Motor neuron (in vitro differentiated cells): ENCODE results near the gene SPACDR. TPM values are rescaled to one million over a fixed set of nuclear protein-coding genes. Genes with fewer than 3 reads are reported as not detected.
A peak's percentile ranks its signal among the peaks of the same experiment; 100 is the strongest.

ENCODE experiments used
- ATAC-seq, 8 experiments: fragments of 200-7000 bp; cut with Tn5 transposase; replicated peaks in 6 of 8; 2 replicates each; pipeline ENCODE4 v1.8.0; 2021; ENCODE audit warnings: mild to moderate bottlenecking in 8 of 8, moderate library complexity in 8 of 8
- H3K27ac ChIP-seq, 2 donors: fragments of 250-450 bp; sonication (Bioruptor Pico); 2 replicates each; pipeline ENCODE4 v1.9.0; 2021; ENCODE audit warnings: antibody characterized with exemption in 2 of 2, mild to moderate bottlenecking in 2 of 2, moderate library complexity in 1 of 2
- H3K4me1 ChIP-seq, 2 donors: fragments of 250-450 bp; sonication (Bioruptor Pico); replicated peaks in 1 of 2; 2 replicates each; pipeline ENCODE4 v1.6.1; 2021; ENCODE audit warnings: antibody characterized with exemption in 2 of 2, mild to moderate bottlenecking in 2 of 2, moderate library complexity in 1 of 2
- H3K4me3 ChIP-seq, 5 donors: fragments of 250-450 bp; sonication (Bioruptor Pico); 2 replicates each; pipeline ENCODE4 v1.9.0; 2021; ENCODE audit warnings: antibody characterized with exemption in 5 of 5, mild to moderate bottlenecking in 5 of 5, moderate library complexity in 4 of 5
- WGBS, 10 experiments: fragments of 450-650 bp; shearing (Covaris generic); methylation state at CpG; one replicate each; pipeline ENCODE4 v1.0.0; 2022; 5-methylcytosine and 5-hydroxymethylcytosine counted together
- in situ Hi-C, 9 experiments: fragments of 400-800 bp; cut with MboI; loops; one replicate each; pipeline ENCODE4 v1.15.0; 2021; ENCODE audit warnings: low sequenced_read_pairs in 9 of 9, low pct_unique_long_range_greater_than_20kb in 2 of 9; ENCODE audit not compliant: unreplicated experiment in 9 of 9
- total RNA-seq, 8 experiments: library from RNA; unstranded; fragments of 300-600 nt; gene quantifications; 2 replicates each; pipeline versions ENCODE4 v1.2.3 to v1.2.4, GENCODE V29; 2022

SPACDR gene
- total RNA-seq, 8 experiments from 2014 or later = 0.38 to 2.7 (median 0.81) TPM; not detected in 1

GRCh38 chr7:100428199-100428966 is 35.7 kb downstream of the SPACDR start, which contains the start of gene ZCWPW1:
Gene ZCWPW1, minus strand, starts transcription at chr7:100428703. Its CDS starts 8,054 bp downstream, at chr7:100420649.
- peak within 1 kb of the TSS; percentile 93 to 99 for H3K27ac ChIP-seq
- H3K4me1 ChIP-seq = peaks cover 15 to 23% of the 10 kb centered on the region in 2 donors
- H3K4me3 ChIP-seq = peak within 1 kb of the TSS; percentile 47 to 90 (median 69)
- WGBS, 10 experiments = 0 to 5% (median 1%) methylated on average over 1 to 43 of the region's 66 CpGs; no CpG with 5 or more reads in 1 of the 10 experiments
- in situ Hi-C loops = no loop called here
- peak; percentile 54 to 66 (median 57) for ATAC-seq

- 4 to 80% (median 80%) methylated on average over 2 to 3 of the region's 16 CpGs; no CpG with 5 or more reads in 7 of the 10 experiments for WGBS, 10 experiments
- ATAC-seq = no peak
- H3K27ac ChIP-seq = peak overlapping the region in 1 of 2 donors; percentile 88
- in situ Hi-C loops = no loop called here
- peak overlapping the region in 4 of 5 donors; percentile 47 to 90 (median 77) for H3K4me3 ChIP-seq
- peaks cover 15 to 23% of the 10 kb centered on the region in 2 donors for H3K4me1 ChIP-seq
Observed at GRCh38 chr7:100427762-100428198, 36.3 kb downstream of the SPACDR start.

GRCh38 chr7:100426516-100426915 is 37.5 kb downstream of the SPACDR start:
- in situ Hi-C loops = no loop called here
- ATAC-seq = no peak
- Histone ChIP-seq H3K4me1 (peaks cover 10 to 14% of the 10 kb centered on the region in 2 donors), H3K27ac (no peak overlapping the region), H3K4me3 (no peak overlapping the region)

GRCh38 chr7:100425347-100425746 is 38.7 kb downstream of the SPACDR start:
- no peak for ATAC-seq
- 0 to 50% (median 0%) methylated on average over 1 of the region's 1 CpG; no CpG with 5 or more reads in 3 of the 10 experiments for WGBS, 10 experiments
- in situ Hi-C loops = no loop called here
- Histone ChIP-seq H3K27ac (no peak overlapping the region), H3K4me3 (no peak overlapping the region), H3K4me1 (peaks cover 2 to 4% of the 10 kb centered on the region in 2 donors)

- Histone ChIP-seq H3K4me3 (no peak overlapping the region), H3K4me1 (peaks cover 2 to 4% of the 10 kb centered on the region in 2 donors), H3K27ac (no peak overlapping the region)
- 28 to 95% (median 72%) methylated on average over 2 to 6 of the region's 6 CpGs for WGBS, 10 experiments
- ATAC-seq = no peak
- in situ Hi-C loops = no loop called here
Observed at GRCh38 chr7:100423315-100423714, 40.7 kb downstream of the SPACDR start.

GRCh38 chr7:100419660-100420226 is 44.3 kb downstream of the SPACDR start:
- WGBS, 10 experiments = 38 to 100% (median 78%) methylated on average over 1 of the region's 1 CpG; no CpG with 5 or more reads in 3 of the 10 experiments
- Histone ChIP-seq H3K4me3 (no peak overlapping the region), H3K4me1 (no peaks in the 10 kb centered on the region), H3K27ac (no peak overlapping the region)
- in situ Hi-C loops = no loop called here
- no peak for ATAC-seq

GRCh38 chr7:100418930-100419659 is 45.0 kb downstream of the SPACDR start:
- in situ Hi-C loops = no loop called here

GRCh38 chr7:100415448-100415847 is 48.6 kb downstream of the SPACDR start:
- Histone ChIP-seq H3K4me3 (no peak overlapping the region), H3K27ac (no peak overlapping the region), H3K4me1 (no peaks in the 10 kb centered on the region)
- ATAC-seq = no peak
- in situ Hi-C loops = no loop called here
- WGBS, 10 experiments = 80 to 100% (median 90%) methylated on average over 1 to 5 of the region's 5 CpGs; no CpG with 5 or more reads in 1 of the 10 experiments

More at GRCh38 chr7:100418930-100419659, 45.0 kb downstream of the SPACDR start:
- no peaks in the 10 kb centered on the region for H3K4me1 ChIP-seq
- 43 to 100% (median 90%) methylated on average over 1 of the region's 1 CpG; no CpG with 5 or more reads in 6 of the 10 experiments for WGBS, 10 experiments
- H3K4me3 ChIP-seq = no peak overlapping the region
- ATAC-seq = no peak
- no peak overlapping the region for H3K27ac ChIP-seq

- in situ Hi-C loops = no loop called here
- 0 to 100% (median 60%) methylated on average over 1 of the region's 1 CpG; no CpG with 5 or more reads in 3 of the 10 experiments for WGBS, 10 experiments
- H3K27ac ChIP-seq = no peak overlapping the region
- H3K4me1 ChIP-seq = no peaks in the 10 kb centered on the region
- H3K4me3 ChIP-seq = no peak overlapping the region
- no peak for ATAC-seq
Observed at GRCh38 chr7:100413889-100414288, 50.2 kb downstream of the SPACDR start.

GRCh38 chr7:100413346-100413745 is 50.7 kb downstream of the SPACDR start:
- H3K27ac ChIP-seq = no peak overlapping the region
- no peak overlapping the region for H3K4me3 ChIP-seq
- in situ Hi-C loops = no loop called here
- peak in 4 of 8 experiments; percentile 47 to 81 (median 58) for ATAC-seq
- H3K4me1 ChIP-seq = no peaks in the 10 kb centered on the region

- H3K4me3 ChIP-seq = no peak overlapping the region
- WGBS, 10 experiments = 42 to 93% (median 85%) methylated on average over 2 to 6 of the region's 6 CpGs; no CpG with 5 or more reads in 1 of the 10 experiments
Observed at GRCh38 chr7:100411101-100411500, 53.0 kb downstream of the SPACDR start.

GRCh38 chr7:100407285-100408180 is 56.5 kb downstream of the SPACDR start:
- WGBS, 10 experiments = 0 to 63% (median 39%) methylated on average over 4 to 12 of the region's 12 CpGs
- Histone ChIP-seq H3K4me1 (no peaks in the 10 kb centered on the region), H3K4me3 (no peak overlapping the region), H3K27ac (no peak overlapping the region)
- in situ Hi-C loops = no loop called here
- ATAC-seq = peak; percentile 41 to 99 (median 72)

More at GRCh38 chr7:100411101-100411500, 53.0 kb downstream of the SPACDR start:
- Histone ChIP-seq H3K4me1 (no peaks in the 10 kb centered on the region), H3K27ac (no peak overlapping the region)
- no peak for ATAC-seq
- in situ Hi-C loops = no loop called here
